A673 (cell line): ENCODE measurements around the gene CHST12. TPM values are rescaled to one million over a fixed set of nuclear protein-coding genes. Genes with fewer than 3 reads are reported as not detected.
"Not testable (repeated sequence)": the region's sequence is repeated elsewhere in the genome, so short reads cannot be mapped to it uniquely, and the experiment has no call there.

Source experiments
- BruUV-seq: library from RNA; stranded (reverse); fragments of 400-500 nt; replicated peaks from 2 replicates; lab custom pipeline; 2021; lab: Mats Ljungman, UMichigan
- CTCF ChIA-PET: fragments of 300-600 bp; sonication (Branson Sonifier 250); formaldehyde crosslinking; loops from one replicate; lab custom pipeline; 2022; ENCODE audit warnings: antibody characterized with exemption; lab: Charles Lee
- POLR2A ChIA-PET: fragments of 300-600 bp; sonication (Branson Sonifier 250); formaldehyde crosslinking; loops from one replicate; lab custom pipeline; 2022; ENCODE audit warnings: antibody characterized with exemption; ENCODE audit not compliant: low non-redundant PET; lab: Charles Lee
- DNase-seq: peaks from one replicate; pipeline ENCODE4 v3.0.0-alpha.2; 2015; ENCODE audit warnings: low spot score
- H3K27ac ChIP-seq: fragments of 200-600 bp; sonication (generic); 2 replicates; pipeline ENCODE4 v1.5.1; 2016; ENCODE audit warnings: mixed run types, low read depth, mild to moderate bottlenecking, mixed read lengths, antibody characterized with exemption, low read length; ENCODE audit not compliant: poor library complexity, severe bottlenecking
- H3K27me3 ChIP-seq: fragments of 200-600 bp; sonication (generic); replicated peaks from 2 replicates; pipeline ENCODE4 v1.6.1; 2017; ENCODE audit warnings: mixed run types, low read depth, mild to moderate bottlenecking, mixed read lengths, antibody characterized with exemption, low read length; ENCODE audit not compliant: insufficient read depth, poor library complexity
- H3K36me3 ChIP-seq: fragments of 200-600 bp; sonication (generic); 2 replicates; pipeline ENCODE4 v1.6.1; 2016; ENCODE audit warnings: mixed run types, mild to moderate bottlenecking, mixed read lengths, antibody characterized with exemption, low read length; ENCODE audit not compliant: insufficient read depth, poor library complexity, severe bottlenecking
- H3K4me1 ChIP-seq: fragments of 200-600 bp; sonication (generic); 2 replicates; pipeline ENCODE4 v1.6.1; 2017; ENCODE audit warnings: mixed run types, mild to moderate bottlenecking, mixed read lengths, antibody characterized with exemption, low read length; ENCODE audit not compliant: insufficient read depth, poor library complexity, severe bottlenecking
- H3K4me3 ChIP-seq: fragments of 200-600 bp; sonication (generic); 2 replicates; pipeline ENCODE4 v1.5.1; 2016; ENCODE audit warnings: low read depth, mixed run types, mild to moderate bottlenecking, mixed read lengths, low read length; ENCODE audit not compliant: poor library complexity, severe bottlenecking
- H3K9me3 ChIP-seq: fragments of 200-600 bp; sonication (generic); 2 replicates; pipeline ENCODE4 v1.6.1; 2016; ENCODE audit warnings: mixed run types, low read depth, mild to moderate bottlenecking, mixed read lengths, antibody characterized with exemption, low read length; ENCODE audit not compliant: poor library complexity, severe bottlenecking
- CTCF ChIP-seq: fragments of 300-800, 200-600 bp; sonication (generic); conservative IDR thresholded peaks from 2 replicates; pipeline ENCODE4 v1.5.1; 2017; ENCODE audit warnings: low read depth, mild to moderate bottlenecking, antibody characterized with exemption, low read length, moderate library complexity, mixed read lengths
- EZH2 ChIP-seq: fragments of 200-600 bp; sonication (generic); IDR thresholded peaks from 2 replicates; pipeline ENCODE4 v1.6.1; 2017; ENCODE audit warnings: borderline replicate concordance, low read depth, mild to moderate bottlenecking, mixed read lengths, antibody characterized with exemption, low read length; ENCODE audit not compliant: poor library complexity, severe bottlenecking
- intact Hi-C: fragments of 100-400 bp; cut with micrococcal nuclease; formaldehyde crosslinking; loops from one replicate; pipeline ENCODE4 v1.10.0; 2022; ENCODE audit not compliant: unreplicated experiment
- total RNA-seq: library from RNA; stranded (reverse); gene quantifications from 2 replicates; pipeline ENCODE4 v1.2.3, GENCODE V29; 2021

CHST12 gene
- total RNA-seq, 1 experiment from 2014 or later, result 21.8 TPM

- intact Hi-C loops, result no loop called here
- no peak for DNase-seq
- no TSS peak for BruUV-seq
Measured at GRCh38 chr7:2468227-2468626, 64.8 kb downstream of the CHST12 start.

GRCh38 chr7:2469460-2470203 is 66.2 kb downstream of the CHST12 start:
- H3K4me3 ChIP-seq, H3K36me3 ChIP-seq, H3K27ac ChIP-seq, BruUV-seq, H3K9me3 ChIP-seq, POLR2A ChIA-PET, DNase-seq, H3K27me3 ChIP-seq, intact Hi-C loops: not testable (repeated sequence)
- H3K4me1 ChIP-seq, result peaks cover 17% of the 10 kb centered on the region
- CTCF ChIA-PET, result interaction anchor here (0.6 to 2.9 kb wide), 6 partner anchors 11 to 156 kb away, joined by 3 to 10 read pairs (median 3); no protein-coding TSS in a partner anchor

More at GRCh38 chr7:2468227-2468626, 64.8 kb downstream of the CHST12 start:
- no peaks in the 10 kb centered on the region for H3K9me3 ChIP-seq
- peaks cover 17% of the 10 kb centered on the region for H3K4me1 ChIP-seq
- H3K36me3 ChIP-seq, result no peaks in the 10 kb centered on the region
- ChIA-PET CTCF (interaction anchor here (0.6 to 2.9 kb wide), 6 partner anchors 10 to 876 kb away, joined by 3 to 10 read pairs (median 4); no protein-coding TSS in a partner anchor), POLR2A (no interaction called here)
- TF ChIP-seq EZH2 (no peak), CTCF (no peak)
- no peak overlapping the region for H3K4me3 ChIP-seq
- H3K27ac ChIP-seq, result no peak overlapping the region
- H3K27me3 ChIP-seq, result no peaks in the 10 kb centered on the region

- Histone ChIP-seq H3K9me3 (no peaks in the 10 kb centered on the region), H3K4me1 (peaks cover 17% of the 10 kb centered on the region), H3K27ac (peak overlapping the region; percentile 82), H3K27me3 (no peaks in the 10 kb centered on the region), H3K4me3 (no peak overlapping the region), H3K36me3 (no peaks in the 10 kb centered on the region)
- intact Hi-C loops, result no loop called here
- BruUV-seq, result no TSS peak
- DNase-seq, result no peak
- CTCF ChIA-PET, result interaction anchor here (1.0 to 2.9 kb wide), 2 partner anchors 12 to 19 kb away, joined by 3 to 10 read pairs; no protein-coding TSS in a partner anchor
- POLR2A ChIA-PET, result interaction anchor here (0.6 kb wide), 1 partner anchor 135 kb away, joined by 3 read pairs; no protein-coding TSS in a partner anchor
- TF ChIP-seq CTCF (no peak), EZH2 (no peak)
Measured at GRCh38 chr7:2470204-2471021, 67.0 kb downstream of the CHST12 start.
